CD8-positive, alpha-beta memory T cell (primary cell): ENCODE results near the gene UIMC1. TPM values are rescaled to one million over a fixed set of nuclear protein-coding genes. Genes with fewer than 3 reads are reported as not detected.

Experiments
- CTCF ChIA-PET: fragments of 350-600 bp; sonication (Branson Sonifier 250); formaldehyde crosslinking; loops from one replicate; lab custom pipeline; 2021; ENCODE audit warnings: antibody characterized with exemption; lab: Charles Lee
- POLR2A ChIA-PET: fragments of 350-600 bp; sonication (Branson Sonifier 250); formaldehyde crosslinking; loops from one replicate; lab custom pipeline; 2021; ENCODE audit warnings: antibody characterized with exemption; lab: Charles Lee
- DNase-seq, 5 donors: peaks; one replicate each; pipeline versions ENCODE4 v3.0.0 to v3.0.0-alpha.2; 2020 to 2022; ENCODE audit warnings: mixed read lengths in 1 of 5
- H3K27ac ChIP-seq: one replicate; pipeline ENCODE4 v1.7.0; 2013; ENCODE audit warnings: low read depth, mild to moderate bottlenecking, low read length, moderate library complexity
- H3K27me3 ChIP-seq: 2 replicates; pipeline ENCODE4 v1.7.0; 2013; ENCODE audit warnings: low read length, mild to moderate bottlenecking; ENCODE audit not compliant: insufficient read depth, poor library complexity, severe bottlenecking
- H3K36me3 ChIP-seq: 2 replicates; pipeline ENCODE4 v1.7.0; 2013; ENCODE audit warnings: mild to moderate bottlenecking, low read length, moderate library complexity; ENCODE audit not compliant: insufficient read depth
- H3K4me1 ChIP-seq: 2 replicates; pipeline ENCODE4 v1.7.0; 2013; ENCODE audit warnings: mild to moderate bottlenecking, low read length, moderate library complexity; ENCODE audit not compliant: insufficient read depth
- H3K4me3 ChIP-seq: 2 replicates; pipeline ENCODE4 v1.7.0; 2013; ENCODE audit warnings: mild to moderate bottlenecking, low read length
- H3K9me3 ChIP-seq: 2 replicates; pipeline ENCODE4 v1.7.0; 2013; ENCODE audit warnings: mild to moderate bottlenecking, low read length
- H3K27ac Mint-ChIP-seq, 8 donors: one replicate each; pipeline ENCODE4 v1.8.0; 2020 to 2021; ENCODE audit warnings: mixed read lengths in 8 of 8, mild to moderate bottlenecking in 6 of 8, inconsistent platforms in 3 of 8, moderate library complexity in 3 of 8
- H3K27me3 Mint-ChIP-seq, 2 donors: one replicate each; pipeline ENCODE4 v1.8.0; 2020 to 2021; ENCODE audit warnings: mixed read lengths in 2 of 2, mild to moderate bottlenecking in 1 of 2, moderate library complexity in 1 of 2
- H3K36me3 Mint-ChIP-seq, 3 donors: one replicate each; pipeline ENCODE4 v1.8.0; 2020 to 2021; ENCODE audit warnings: mixed read lengths in 3 of 3, inconsistent platforms in 1 of 3, mild to moderate bottlenecking in 1 of 3
- H3K4me1 Mint-ChIP-seq, 3 donors: one replicate each; pipeline ENCODE4 v1.8.0; 2020 to 2021; ENCODE audit warnings: mixed read lengths in 3 of 3, inconsistent platforms in 1 of 3, mild to moderate bottlenecking in 1 of 3
- H3K4me3 Mint-ChIP-seq, 7 donors: one replicate each; pipeline ENCODE4 v1.8.0; 2020 to 2021; ENCODE audit warnings: mixed read lengths in 7 of 7, mild to moderate bottlenecking in 6 of 7, moderate library complexity in 4 of 7, inconsistent platforms in 2 of 7
- H3K9me3 Mint-ChIP-seq, 5 donors: one replicate each; pipeline ENCODE4 v1.8.0; 2020 to 2022; ENCODE audit warnings: mixed read lengths in 5 of 5, mild to moderate bottlenecking in 3 of 5, moderate library complexity in 2 of 5, inconsistent platforms in 1 of 5
- polyA plus RNA-seq: library from polyadenylated mRNA; unstranded; fragments of 300-500 nt; fragmentation: Illumina TruSeq; gene quantifications from one replicate; pipeline ENCODE4 v1.2.3, GENCODE V29; 2021
- total RNA-seq, 2 experiments: library from RNA; stranded (reverse); gene quantifications; one replicate each; pipeline ENCODE4 v1.2.3, GENCODE V29; 2021

Gene UIMC1
- total and polyA plus RNA-seq, 3 experiments from 2014 or later = 24.7 to 44.9 (median 39.2) TPM

- Mint-ChIP-seq H3K36me3 (no peaks in the 10 kb centered on the region), H3K4me1 (no peaks in the 10 kb centered on the region), H3K27me3 (peaks cover 19 to 46% of the 10 kb centered on the region in 2 donors), H3K27ac (no peak overlapping the region), H3K4me3 (no peak overlapping the region), H3K9me3 (peaks cover 0 to 1% (median 0%) of the 10 kb centered on the region in 5 donors)
- H3K27ac ChIP-seq = no peak overlapping the region
- ChIA-PET CTCF (no interaction called here), POLR2A (no interaction called here)
- no peaks in the 10 kb centered on the region for H3K36me3 ChIP-seq
- peaks cover 21% of the 10 kb centered on the region for H3K27me3 ChIP-seq
- no peaks in the 10 kb centered on the region for H3K4me1 ChIP-seq
- no peaks in the 10 kb centered on the region for H3K9me3 ChIP-seq
- H3K4me3 ChIP-seq = no peak overlapping the region
- no peak for DNase-seq
These were observed 146.2 kb downstream of the UIMC1 start for GRCh38 chr5:176860381-176860780.

DNA sequence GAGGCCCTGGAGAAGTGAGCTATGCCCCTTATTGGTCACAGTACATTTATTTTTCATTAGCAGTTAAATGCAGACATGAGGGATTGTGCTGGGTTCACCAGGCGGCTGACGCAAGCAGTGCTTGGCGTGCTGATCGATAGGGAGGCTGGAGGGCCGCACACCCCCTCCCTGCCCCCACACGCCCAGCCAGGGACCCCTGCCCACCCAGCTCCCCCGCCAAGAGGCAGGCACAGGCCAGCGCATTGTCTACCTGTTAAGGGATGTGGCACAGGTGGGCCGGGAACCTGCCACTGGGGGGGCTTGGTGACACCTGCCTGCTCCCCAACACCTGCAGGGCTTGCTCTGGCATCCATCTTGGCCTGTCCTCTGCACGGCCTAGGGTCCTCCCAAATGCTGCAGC lies 146.7 kb downstream of the UIMC1 start:
- no peaks in the 10 kb centered on the region for H3K36me3 Mint-ChIP-seq
- no peak overlapping the region for H3K27ac Mint-ChIP-seq
- Histone ChIP-seq H3K27me3 (peaks cover 18% of the 10 kb centered on the region), H3K4me1 (no peaks in the 10 kb centered on the region), H3K27ac (no peak overlapping the region), H3K4me3 (no peak overlapping the region), H3K36me3 (no peaks in the 10 kb centered on the region), H3K9me3 (no peaks in the 10 kb centered on the region)
- no peaks in the 10 kb centered on the region for H3K4me1 Mint-ChIP-seq
- no peak overlapping the region for H3K4me3 Mint-ChIP-seq
- POLR2A ChIA-PET = no interaction called here
- peaks cover 22 to 46% of the 10 kb centered on the region in 2 donors for H3K27me3 Mint-ChIP-seq
- no peak for DNase-seq
- CTCF ChIA-PET = no interaction called here
- peaks cover 0 to 1% (median 0%) of the 10 kb centered on the region in 5 donors for H3K9me3 Mint-ChIP-seq

GRCh38 chr5:176857894-176858273 lies 148.7 kb downstream of the UIMC1 start:
- Histone ChIP-seq H3K27ac (no peak overlapping the region), H3K9me3 (no peaks in the 10 kb centered on the region), H3K27me3 (peaks cover 8% of the 10 kb centered on the region), H3K4me1 (no peaks in the 10 kb centered on the region), H3K36me3 (no peaks in the 10 kb centered on the region), H3K4me3 (no peak overlapping the region)
- ChIA-PET POLR2A (no interaction called here), CTCF (no interaction called here)
- DNase-seq = no peak
- Mint-ChIP-seq H3K27ac (no peak overlapping the region), H3K4me3 (no peak overlapping the region), H3K36me3 (no peaks in the 10 kb centered on the region), H3K27me3 (peaks cover 18 to 41% of the 10 kb centered on the region in 2 donors), H3K9me3 (peaks cover 0 to 1% (median 0%) of the 10 kb centered on the region in 5 donors), H3K4me1 (no peaks in the 10 kb centered on the region)

GRCh38 chr5:176857216-176857893 lies 149.2 kb downstream of the UIMC1 start:
- Histone ChIP-seq H3K4me1 (no peaks in the 10 kb centered on the region), H3K27ac (no peak overlapping the region), H3K36me3 (no peaks in the 10 kb centered on the region), H3K27me3 (peaks cover 5% of the 10 kb centered on the region), H3K9me3 (no peaks in the 10 kb centered on the region), H3K4me3 (no peak overlapping the region)
- H3K9me3 Mint-ChIP-seq = peaks cover 0 to 1% (median 0%) of the 10 kb centered on the region in 5 donors
- H3K27ac Mint-ChIP-seq = no peak overlapping the region
- no peak for DNase-seq
- no peak overlapping the region for H3K4me3 Mint-ChIP-seq
- peaks cover 18 to 41% of the 10 kb centered on the region in 2 donors for H3K27me3 Mint-ChIP-seq
- CTCF ChIA-PET = no interaction called here
- peaks cover 0 to 2% (median 0%) of the 10 kb centered on the region in 3 donors for H3K36me3 Mint-ChIP-seq
- H3K4me1 Mint-ChIP-seq = no peaks in the 10 kb centered on the region
- POLR2A ChIA-PET = no interaction called here

DNA sequence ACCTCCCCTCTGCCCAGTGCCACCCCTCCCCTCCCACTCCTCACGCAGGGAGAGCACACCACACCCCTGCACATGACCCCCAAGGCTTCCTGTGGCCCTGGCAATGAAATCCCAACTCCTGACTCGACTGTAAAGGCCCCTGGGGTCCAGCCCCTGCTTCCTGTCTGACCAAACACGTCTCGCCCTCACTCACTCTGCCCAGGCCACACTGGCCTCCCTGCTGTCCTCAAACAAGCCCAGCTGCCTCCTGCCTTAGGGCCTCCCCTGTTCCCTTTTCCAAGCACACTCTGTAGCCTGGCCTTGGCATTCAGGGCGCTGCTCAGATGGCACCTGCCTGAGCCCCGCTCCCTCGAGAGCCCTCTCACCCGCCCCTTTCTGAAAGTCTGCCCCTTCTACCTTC lies 149.8 kb downstream of the UIMC1 start:
- DNase-seq = no peak
- peaks cover 0 to 1% (median 0%) of the 10 kb centered on the region in 5 donors for H3K9me3 Mint-ChIP-seq
- ChIA-PET CTCF (no interaction called here), POLR2A (no interaction called here)
- Histone ChIP-seq H3K9me3 (no peaks in the 10 kb centered on the region), H3K27me3 (no peaks in the 10 kb centered on the region), H3K27ac (no peak overlapping the region), H3K4me1 (no peaks in the 10 kb centered on the region), H3K36me3 (no peaks in the 10 kb centered on the region), H3K4me3 (no peak overlapping the region)
- H3K4me3 Mint-ChIP-seq = no peak overlapping the region
- no peak overlapping the region for H3K27ac Mint-ChIP-seq
- peaks cover 16 to 43% of the 10 kb centered on the region in 2 donors for H3K27me3 Mint-ChIP-seq
- peaks cover 0 to 2% (median 0%) of the 10 kb centered on the region in 3 donors for H3K36me3 Mint-ChIP-seq
- no peaks in the 10 kb centered on the region for H3K4me1 Mint-ChIP-seq

DNA sequence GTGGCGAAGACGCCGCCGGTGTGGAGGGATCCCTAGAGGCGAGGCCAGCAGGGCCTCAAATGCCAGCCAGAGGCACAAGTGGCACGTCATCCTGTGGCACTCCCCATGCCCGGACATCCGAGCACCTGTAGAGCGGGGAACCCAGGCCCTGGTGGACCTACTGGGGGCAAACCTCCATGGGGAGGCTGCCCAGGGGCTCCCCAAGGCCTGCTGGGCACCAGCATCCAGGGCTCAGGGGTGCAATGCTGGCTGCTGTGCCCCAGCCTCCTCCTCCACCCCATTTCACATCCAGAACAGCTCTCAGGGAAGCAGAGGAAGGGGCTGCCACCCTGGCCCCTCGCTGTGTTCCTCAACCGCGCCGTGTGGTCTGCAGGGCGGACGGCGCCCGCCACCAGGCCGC lies 151.0 kb downstream of the UIMC1 start:
- Mint-ChIP-seq H3K4me1 (no peaks in the 10 kb centered on the region), H3K36me3 (peaks cover 0 to 2% (median 0%) of the 10 kb centered on the region in 3 donors), H3K27ac (no peak overlapping the region), H3K4me3 (no peak overlapping the region), H3K9me3 (peaks cover 0 to 1% (median 0%) of the 10 kb centered on the region in 5 donors), H3K27me3 (peaks cover 13 to 44% of the 10 kb centered on the region in 2 donors)
- H3K4me3 ChIP-seq = no peak overlapping the region
- DNase-seq = no peak
- CTCF ChIA-PET = no interaction called here
- no peaks in the 10 kb centered on the region for H3K36me3 ChIP-seq
- H3K27me3 ChIP-seq = no peaks in the 10 kb centered on the region
- POLR2A ChIA-PET = no interaction called here
- no peak overlapping the region for H3K27ac ChIP-seq
- no peaks in the 10 kb centered on the region for H3K4me1 ChIP-seq
- no peaks in the 10 kb centered on the region for H3K9me3 ChIP-seq

Other genes with a start within 250 kb of the UIMC1 start
- gene UNC5A, start 196.2 kb downstream of the UIMC1 start, total RNA-seq = not detected
- gene UNC5A, start 196.2 kb downstream of the UIMC1 start, polyA plus RNA-seq = not detected
- gene HK3, start 107.4 kb downstream of the UIMC1 start, total RNA-seq = 1 to 10 TPM; 1.3 to 1.5 TPM
- not detected for gene HK3, start 107.4 kb downstream of the UIMC1 start, polyA plus RNA-seq
- gene ZNF346, start 15.9 kb upstream of the UIMC1 start, total RNA-seq = 10 to 100 TPM; 19.5 to 22.0 TPM
- 16.8 TPM for gene ZNF346, start 15.9 kb upstream of the UIMC1 start, polyA plus RNA-seq
- 1 to 10 TPM in 1 of 2 experiments, under 1 TPM in 1; 0.42 to 1.2 TPM for gene FGFR4, start 80.1 kb upstream of the UIMC1 start, total RNA-seq
- 0.29 TPM for gene FGFR4, start 80.1 kb upstream of the UIMC1 start, polyA plus RNA-seq
- 10 to 100 TPM; 86.7 to 93.1 TPM for gene NSD1, start 127.0 kb upstream of the UIMC1 start, total RNA-seq
- 48.7 TPM for gene NSD1, start 127.0 kb upstream of the UIMC1 start, polyA plus RNA-seq